ENCODE results near the gene PARL.

Gene PARL

DNA sequence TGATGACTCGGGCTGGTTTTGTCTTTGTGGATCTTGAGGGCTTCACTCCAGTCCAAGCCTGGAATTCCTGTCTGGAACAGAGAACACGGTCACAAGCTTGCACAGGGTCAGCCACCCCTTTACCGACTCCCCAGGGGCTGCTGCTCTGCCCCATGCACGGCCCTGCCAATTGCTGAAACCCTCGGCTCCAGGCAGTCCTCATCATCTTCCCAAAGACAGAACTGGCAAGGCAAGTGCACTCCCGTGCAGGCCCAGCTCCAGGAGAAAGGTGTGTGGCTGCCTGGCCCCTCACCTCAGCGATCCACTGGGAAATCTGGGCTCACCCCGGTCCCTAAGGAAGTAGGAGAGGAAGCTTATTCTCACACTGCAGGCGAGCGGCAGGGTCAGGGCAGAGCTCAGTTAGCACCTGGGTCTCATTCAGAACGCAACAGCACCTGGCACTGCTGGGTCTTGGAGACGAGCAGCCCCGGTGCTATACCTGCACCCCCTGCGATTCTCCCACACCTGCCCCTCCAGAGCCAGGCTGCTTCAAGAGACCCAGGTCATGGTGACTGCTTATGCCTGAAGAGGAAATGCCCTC is 66.5 kb downstream of the PARL start:
- no peak for DNase-seq (ENCODE audit: low read depth in 2 of 2)

GRCh38 chr3:183817639-183818038 is 67.0 kb downstream of the PARL start:
- DNase-seq (ENCODE audit: low read depth in 2 of 2), result no peak

GRCh38 chr3:183816681-183817510 is 67.8 kb downstream of the PARL start:
- DNase-seq (ENCODE audit: low read depth in 2 of 2), result no peak

- no peak for DNase-seq (ENCODE audit: low read depth in 2 of 2)
Observed at GRCh38 chr3:183815951-183816475, 68.7 kb downstream of the PARL start.

- no peak for DNase-seq (ENCODE audit: low read depth in 2 of 2)
Observed at GRCh38 chr3:183815563-183815940, 69.1 kb downstream of the PARL start.

DNA sequence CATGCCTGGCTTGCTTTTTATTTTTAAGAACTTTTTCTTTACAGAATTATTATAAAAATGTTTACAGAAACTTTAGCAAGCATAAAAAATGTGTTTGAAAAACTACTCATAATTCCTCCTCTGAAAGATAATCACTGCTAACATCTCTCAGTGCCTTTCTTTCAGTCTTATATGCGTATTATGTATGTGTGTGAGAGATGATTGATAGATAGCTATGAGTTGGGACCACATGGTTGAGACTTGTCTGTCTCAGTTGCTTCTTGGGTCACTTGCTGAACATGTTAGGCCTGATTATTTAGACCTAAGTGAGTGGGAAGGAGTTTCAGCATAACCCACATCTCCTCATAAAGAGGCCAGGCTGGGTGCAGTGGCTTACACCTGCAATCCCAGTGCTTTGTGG is 70.4 kb downstream of the PARL start:
- DNase-seq (ENCODE audit: low read depth in 2 of 2), result no peak

DNA sequence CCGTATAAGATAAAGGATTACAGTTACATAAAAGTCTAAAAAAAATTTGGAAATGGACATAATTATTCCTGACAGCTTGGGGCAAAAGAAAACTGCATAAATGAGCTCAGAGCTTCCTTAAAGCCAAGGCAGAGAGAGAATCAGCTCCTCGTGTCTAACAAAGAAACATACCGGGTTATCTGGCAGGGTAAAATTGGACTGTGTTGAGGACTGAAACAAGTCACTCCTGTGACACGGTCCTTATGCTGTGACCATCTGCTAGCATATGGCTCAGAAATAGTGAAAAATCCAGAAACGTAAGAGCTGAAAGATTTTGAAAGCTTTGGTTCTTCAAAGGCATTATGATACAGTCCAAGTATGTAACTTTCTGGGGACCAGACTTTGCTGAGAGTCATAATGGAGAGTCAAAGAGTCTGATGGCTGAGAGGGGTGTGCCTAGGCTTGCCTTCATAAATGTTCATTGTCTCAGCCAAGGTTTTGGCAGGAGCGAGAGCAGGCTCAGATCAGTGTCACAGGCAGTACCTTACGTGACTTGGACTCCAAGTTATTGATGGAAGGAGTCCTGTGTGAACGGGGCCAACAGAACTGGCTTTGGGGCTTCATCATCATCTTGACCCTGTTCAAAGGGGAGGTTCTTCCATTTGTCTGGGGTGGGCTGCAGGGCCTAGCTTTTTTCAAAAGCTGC is 71.8 kb downstream of the PARL start:
- DNase-seq (ENCODE audit: low read depth in 2 of 2), result no peak

DNA sequence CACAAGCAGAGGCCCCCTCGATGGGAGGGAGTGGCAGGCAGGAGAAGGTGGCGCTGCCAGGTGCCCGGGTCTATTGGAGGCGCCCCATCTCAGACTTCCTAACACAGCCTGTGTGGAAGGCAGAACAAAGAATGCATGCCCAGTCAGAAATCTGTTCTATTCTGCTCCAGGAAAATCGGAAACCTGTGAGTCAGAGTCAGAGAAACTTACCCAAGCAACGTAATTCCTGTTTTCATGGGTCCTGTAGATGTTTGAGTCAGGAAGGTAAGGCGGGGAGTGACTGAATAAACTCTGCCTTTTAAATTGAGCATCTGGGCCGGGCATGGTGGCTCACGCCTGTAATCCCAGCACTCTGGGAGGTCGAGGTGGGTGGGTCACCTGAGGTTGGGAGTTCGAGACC is 73.0 kb downstream of the PARL start:
- DNase-seq (ENCODE audit: low read depth in 2 of 2), result no peak

DNA sequence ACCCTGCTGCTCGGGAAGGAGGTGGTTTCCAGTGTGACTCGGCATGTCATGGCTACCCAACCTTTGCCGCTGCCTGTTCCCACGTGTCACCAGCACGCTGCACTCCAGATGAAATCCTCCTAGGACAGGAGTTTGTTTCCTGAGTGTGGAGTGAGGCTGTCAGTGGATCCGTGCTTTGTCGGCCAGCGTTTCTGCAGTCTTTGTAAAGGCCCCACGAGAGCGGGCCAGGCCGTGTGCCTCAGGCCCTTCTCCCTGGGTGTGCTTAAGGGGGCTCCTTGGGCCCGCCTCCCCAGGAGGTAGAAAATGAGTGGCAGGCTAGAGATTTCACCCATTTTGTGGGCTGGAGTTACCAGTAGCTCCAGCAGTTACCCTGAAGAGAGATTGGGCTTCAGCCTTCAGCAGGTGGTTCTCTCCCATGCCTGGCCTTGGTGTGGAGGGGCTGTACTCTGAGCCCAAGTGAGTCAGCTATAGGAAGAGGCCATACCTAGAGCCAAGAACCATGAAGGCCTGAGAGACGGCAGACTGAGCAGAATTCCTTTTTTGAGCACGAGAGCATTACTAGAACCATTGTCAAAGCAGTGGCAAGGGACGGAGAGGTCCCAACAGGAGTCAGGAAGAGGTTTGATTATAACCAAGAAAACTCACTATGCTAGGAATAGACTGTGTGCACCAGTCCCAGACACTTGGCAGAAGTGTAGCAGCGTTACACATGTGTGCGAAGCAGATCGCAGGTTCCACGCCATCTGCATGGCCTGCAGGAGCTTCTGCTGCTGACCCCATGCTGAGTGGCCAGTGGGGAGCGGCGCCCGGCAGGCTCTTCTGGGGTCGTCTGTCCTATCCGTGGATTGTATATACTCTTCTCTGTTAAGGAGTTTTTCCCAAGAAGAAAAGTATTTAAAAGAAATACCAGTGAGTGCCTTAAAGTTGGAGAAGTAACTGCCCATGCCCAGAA is 73.8 kb downstream of the PARL start:
- no peak for DNase-seq (ENCODE audit: low read depth in 2 of 2)

GRCh38 chr3:183809270-183809669 is 75.4 kb downstream of the PARL start:
- DNase-seq (ENCODE audit: low read depth in 2 of 2), result no peak

DNA sequence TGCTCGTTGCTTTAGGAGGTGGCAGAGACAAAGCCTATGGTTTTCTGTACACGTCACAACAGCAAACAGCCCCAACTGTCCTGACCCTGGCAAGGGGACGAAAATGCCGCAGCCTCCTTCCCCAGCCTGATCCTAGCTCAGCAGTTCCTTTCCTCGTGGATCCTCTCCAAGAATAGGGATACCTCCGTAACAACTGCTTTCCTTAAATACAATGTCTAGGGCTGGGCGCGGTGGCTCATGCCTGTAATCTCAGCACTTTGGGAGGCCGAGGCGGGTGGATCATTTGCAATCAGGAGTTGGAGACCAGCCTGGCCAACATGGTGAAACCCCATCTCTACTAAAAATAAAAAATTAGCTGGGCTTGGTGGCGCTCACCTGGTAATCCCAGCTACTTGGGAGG is 76.3 kb downstream of the PARL start:
- DNase-seq (ENCODE audit: low read depth in 2 of 2), result no peak

DNA sequence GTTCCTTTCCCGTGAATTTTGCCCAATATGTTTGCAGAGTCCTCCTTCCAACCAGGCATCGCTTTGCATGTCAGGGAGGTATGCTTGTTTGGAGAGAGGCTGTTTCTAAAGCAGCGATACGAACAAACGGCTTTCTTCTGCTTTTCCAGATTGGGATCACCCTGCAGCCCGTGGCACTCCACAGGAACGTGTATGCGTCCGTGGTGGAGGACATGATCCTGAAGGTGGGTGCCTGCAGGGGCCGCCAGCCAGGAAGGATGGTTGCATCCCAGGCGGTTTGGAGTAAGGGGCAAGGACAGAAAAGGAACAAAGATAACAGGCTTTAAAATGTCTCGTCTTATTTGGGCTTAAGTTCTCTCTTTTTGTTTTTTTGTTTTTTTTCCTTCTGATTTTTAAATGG is 76.8 kb downstream of the PARL start:
- no peak for DNase-seq (ENCODE audit: low read depth in 2 of 2)

DNA sequence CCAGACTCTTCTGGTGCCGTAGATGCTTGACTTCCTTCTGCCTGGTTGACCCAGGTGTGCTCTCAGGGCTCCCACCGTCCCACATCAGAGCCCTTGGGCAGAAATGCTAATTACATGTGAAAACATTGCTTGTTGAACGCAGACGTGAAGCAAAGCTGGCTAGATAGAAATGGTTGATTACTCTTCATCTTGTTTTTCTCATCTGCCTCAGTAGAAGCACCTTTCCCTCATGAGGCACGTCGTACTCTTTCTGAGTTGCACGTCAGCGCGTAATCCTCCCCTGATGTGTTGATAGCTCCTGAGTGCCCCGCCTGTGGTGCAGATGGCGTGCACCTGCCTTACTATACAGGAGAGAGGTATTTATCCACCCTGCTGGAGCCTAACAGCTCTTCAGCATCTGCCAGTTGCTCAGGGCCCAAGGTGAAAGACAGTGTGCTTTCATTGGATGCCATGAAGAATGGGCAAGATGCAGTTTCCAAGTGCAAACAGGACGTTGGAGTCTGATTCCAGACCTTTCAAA is 77.4 kb downstream of the PARL start:
- no peak for DNase-seq (ENCODE audit: low read depth in 2 of 2)

- no peak for DNase-seq (ENCODE audit: low read depth in 2 of 2)
Observed at GRCh38 chr3:183802989-183803388, 81.7 kb downstream of the PARL start.

GRCh38 chr3:183801601-183802000 is 83.1 kb downstream of the PARL start:
- no peak for DNase-seq (ENCODE audit: low read depth in 2 of 2)

- no peak for DNase-seq (ENCODE audit: low read depth in 2 of 2)
Observed at GRCh38 chr3:183800243-183800863, 84.3 kb downstream of the PARL start.

- DNase-seq (ENCODE audit: low read depth in 2 of 2), result no peak
Observed at GRCh38 chr3:183799461-183799860, 85.2 kb downstream of the PARL start.

- no peak for DNase-seq (ENCODE audit: low read depth in 2 of 2)
Observed at GRCh38 chr3:183797996-183798395, 86.7 kb downstream of the PARL start.

GRCh38 chr3:183796372-183796771 is 88.3 kb downstream of the PARL start:
- no peak for DNase-seq (ENCODE audit: low read depth in 2 of 2)

DNA sequence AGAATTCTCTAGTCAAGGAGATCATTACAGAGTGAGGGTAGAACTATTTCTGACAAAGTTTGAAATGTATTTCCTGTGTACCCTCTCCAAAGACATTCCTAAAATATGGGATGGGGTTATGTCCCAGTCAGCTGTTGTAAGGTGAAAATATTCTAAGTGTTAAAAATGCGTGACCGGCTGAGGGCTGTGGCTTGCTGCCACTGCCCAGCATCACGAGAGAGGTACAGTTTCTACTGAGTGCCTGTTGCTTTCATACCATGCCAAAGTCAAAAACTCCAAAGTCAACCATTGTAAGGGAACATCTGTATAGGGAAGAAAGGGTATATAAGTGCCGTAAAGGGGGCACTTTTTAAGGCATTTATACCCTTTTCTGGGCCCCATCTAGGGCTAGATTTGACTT is 90.2 kb downstream of the PARL start:
- no peak for DNase-seq (ENCODE audit: low read depth in 2 of 2)

DNA sequence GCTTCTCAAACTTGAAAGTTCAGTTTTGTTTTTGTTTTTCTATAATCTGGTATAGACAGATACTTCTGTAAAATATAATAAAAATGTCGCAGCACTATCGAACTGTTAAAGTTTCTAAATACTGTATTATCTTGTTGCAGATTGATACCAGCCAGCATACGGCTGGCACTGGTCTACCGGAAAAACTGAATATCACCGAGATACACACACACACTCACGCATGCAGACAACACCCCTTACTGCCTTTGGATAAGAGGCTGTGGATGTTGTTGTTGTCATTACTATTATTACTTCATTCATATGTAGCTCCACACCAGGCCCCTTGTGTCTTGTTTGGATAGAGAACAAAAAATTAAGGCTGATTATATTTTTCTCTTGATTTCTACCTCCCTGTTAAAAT is 91.7 kb downstream of the PARL start:
- DNase-seq (ENCODE audit: low read depth in 2 of 2), result no peak

Data from activated CD4-positive, alpha-beta T cell treated with anti-CD3 and anti-CD28 coated beads for 24 hours (primary cell).